ENCODE results near the gene PARD6A.

The PARD6A gene

GRCh38 chr16:67666559-67667452, 6.0 kb downstream of the PARD6A start, which contains the start of the genes C16orf86 and ENKD1:
Gene C16orf86, plus strand, starts transcription at chr16:67666814. Its CDS starts 157 bp downstream, at chr16:67666971.
Gene ENKD1, minus strand, starts transcription at chr16:67666750. Its CDS starts 308 bp downstream, at chr16:67666442.
- peak; percentile 83 for DNase-seq (ENCODE audit: low spot score)

- DNase-seq (ENCODE audit: low spot score) = no peak
Observed at GRCh38 chr16:67667453-67667816, 6.7 kb downstream of the PARD6A start.

GRCh38 chr16:67667817-67668494, 7.2 kb downstream of the PARD6A start:
- DNase-seq (ENCODE audit: low spot score) = peak; percentile 82

- DNase-seq (ENCODE audit: low spot score) = peak; percentile 9
Observed at GRCh38 chr16:67668495-67669157, 7.9 kb downstream of the PARD6A start.

- no peak for DNase-seq (ENCODE audit: low spot score)
Observed at GRCh38 chr16:67669499-67670101, 8.8 kb downstream of the PARD6A start.

- no peak for DNase-seq (ENCODE audit: low spot score)
Observed at GRCh38 chr16:67672306-67672705, 11.5 kb downstream of the PARD6A start.

GRCh38 chr16:67672739-67673662, 12.2 kb downstream of the PARD6A start:
- peak; percentile 48 for DNase-seq (ENCODE audit: low spot score)

GRCh38 chr16:67673712-67674580, 13.2 kb downstream of the PARD6A start:
- no peak for DNase-seq (ENCODE audit: low spot score)

- no peak for DNase-seq (ENCODE audit: low spot score)
Observed at GRCh38 chr16:67674851-67675578, 14.3 kb downstream of the PARD6A start.

GRCh38 chr16:67675579-67675935, 14.8 kb downstream of the PARD6A start:
- DNase-seq (ENCODE audit: low spot score) = no peak

- no peak for DNase-seq (ENCODE audit: low spot score)
Observed at GRCh38 chr16:67675999-67676398, 15.2 kb downstream of the PARD6A start.

- DNase-seq (ENCODE audit: low spot score) = no peak
Observed at GRCh38 chr16:67676516-67676915, 15.8 kb downstream of the PARD6A start.

- DNase-seq (ENCODE audit: low spot score) = no peak
Observed at GRCh38 chr16:67676939-67677338, 16.2 kb downstream of the PARD6A start.

- no peak for DNase-seq (ENCODE audit: low spot score)
Observed at GRCh38 chr16:67677712-67678111, 17.0 kb downstream of the PARD6A start.

- DNase-seq (ENCODE audit: low spot score) = no peak
Observed at GRCh38 chr16:67678354-67679023, 17.7 kb downstream of the PARD6A start.

GRCh38 chr16:67679935-67680897, 19.5 kb downstream of the PARD6A start:
- no peak for DNase-seq (ENCODE audit: low spot score)

GRCh38 chr16:67683767-67684166, 23.0 kb downstream of the PARD6A start:
- no peak for DNase-seq (ENCODE audit: low spot score)

Measured in CD4-positive, alpha-beta T cell treated with Interleukin-15 for 4 hours (primary cell).